WTC11 (cell line): Measurements from ENCODE around the gene NHERF2.

ENCODE experiments used
- CTCF ChIP-seq: fragments of 200-600 bp; IDR thresholded peaks from 2 replicates; pipeline ENCODE4 v1.8.0; 2022; ENCODE audit warnings: antibody characterized with exemption
- ELF4 ChIP-seq: sonication (generic); formaldehyde crosslinking; IDR thresholded peaks from 2 replicates; pipeline ENCODE4 v1.8.1; 2022; ENCODE audit warnings: low read depth, mild to moderate bottlenecking, moderate library complexity, missing genetic modification reagents
- HMGXB4 ChIP-seq: sonication (generic); formaldehyde crosslinking; IDR thresholded peaks from 2 replicates; pipeline ENCODE4 v1.8.1; 2023; ENCODE audit warnings: mild to moderate bottlenecking, moderate library complexity, missing genetic modification reagents
- RELA ChIP-seq: sonication (generic); formaldehyde crosslinking; IDR thresholded peaks from 2 replicates; pipeline ENCODE4 v1.8.1; 2022; ENCODE audit warnings: missing genetic modification reagents, mild to moderate bottlenecking, borderline replicate concordance
- SP1 ChIP-seq: sonication (generic); formaldehyde crosslinking; conservative IDR thresholded peaks from 2 replicates; pipeline ENCODE4 v1.8.1; 2022; ENCODE audit warnings: missing genetic modification reagents
- ZBTB43 ChIP-seq: sonication (generic); formaldehyde crosslinking; IDR thresholded peaks from 2 replicates; pipeline ENCODE4 v1.8.1; 2023; ENCODE audit warnings: mild to moderate bottlenecking, missing genetic modification reagents
- TF ChIP-seq, protein P1 (sequence below): sonication (generic); formaldehyde crosslinking; IDR thresholded peaks from 2 replicates; pipeline ENCODE4 v1.8.1; 2023; ENCODE audit warnings: mild to moderate bottlenecking, missing genetic modification reagents, moderate library complexity
- TF ChIP-seq, protein P2 (sequence below): sonication (generic); formaldehyde crosslinking; IDR thresholded peaks from 2 replicates; pipeline ENCODE4 v1.8.0; 2022; ENCODE audit warnings: mild to moderate bottlenecking, missing genetic modification reagents

DNA sequence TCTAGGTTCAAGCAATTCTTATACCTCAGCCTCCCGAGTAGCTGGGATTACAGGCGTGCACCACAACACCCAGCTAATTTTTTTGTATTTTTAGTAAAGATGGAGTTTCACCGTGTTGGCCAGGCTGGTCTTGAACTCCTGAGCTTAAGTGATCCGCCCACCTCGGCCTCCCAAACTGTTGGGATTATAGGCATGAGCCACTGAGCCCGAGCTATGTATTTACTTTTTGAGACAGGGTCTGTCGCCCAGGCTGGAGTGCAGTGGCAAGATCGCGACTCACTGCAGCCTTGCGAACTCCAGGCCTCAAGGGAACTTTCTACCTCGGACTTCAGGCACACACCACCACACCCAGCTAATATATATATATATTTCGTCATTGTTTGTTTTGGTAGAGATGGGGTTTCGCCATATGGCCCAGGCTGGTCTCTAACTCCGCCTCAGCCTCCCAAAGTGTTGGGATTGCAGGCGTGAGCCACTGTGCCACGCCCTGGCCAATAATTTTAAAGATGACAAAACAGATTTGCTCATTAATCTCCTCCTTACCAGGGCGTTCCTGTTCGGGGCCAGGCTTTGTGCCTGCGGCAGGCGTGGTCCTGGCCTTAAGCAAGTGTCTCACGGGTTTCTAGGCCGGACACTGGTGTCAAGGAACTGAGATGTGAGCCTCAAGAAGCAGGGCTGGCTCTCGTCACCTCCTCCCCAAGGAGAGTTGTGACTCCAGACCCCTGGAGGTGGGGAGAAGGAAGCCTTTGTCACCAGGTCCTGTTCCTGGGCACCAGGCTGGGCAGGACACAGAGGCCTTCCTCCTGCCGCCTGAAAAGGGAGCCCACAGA lies 11.4 kb upstream of the NHERF2 start:
- TF ChIP-seq, protein P1, sequence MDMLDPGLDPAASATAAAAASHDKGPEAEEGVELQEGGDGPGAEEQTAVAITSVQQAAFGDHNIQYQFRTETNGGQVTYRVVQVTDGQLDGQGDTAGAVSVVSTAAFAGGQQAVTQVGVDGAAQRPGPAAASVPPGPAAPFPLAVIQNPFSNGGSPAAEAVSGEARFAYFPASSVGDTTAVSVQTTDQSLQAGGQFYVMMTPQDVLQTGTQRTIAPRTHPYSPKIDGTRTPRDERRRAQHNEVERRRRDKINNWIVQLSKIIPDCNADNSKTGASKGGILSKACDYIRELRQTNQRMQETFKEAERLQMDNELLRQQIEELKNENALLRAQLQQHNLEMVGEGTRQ (CRISPR knock-in tag), result no peak
- TF ChIP-seq CTCF, result no peak
- no peak for TF ChIP-seq SP1
- no peak for TF ChIP-seq HMGXB4 (CRISPR knock-in tag)
- no peak for TF ChIP-seq ZBTB43 (CRISPR knock-in tag)
- TF ChIP-seq ELF4, result no peak
- TF ChIP-seq, protein P2, sequence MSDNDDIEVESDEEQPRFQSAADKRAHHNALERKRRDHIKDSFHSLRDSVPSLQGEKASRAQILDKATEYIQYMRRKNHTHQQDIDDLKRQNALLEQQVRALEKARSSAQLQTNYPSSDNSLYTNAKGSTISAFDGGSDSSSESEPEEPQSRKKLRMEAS, result no peak
- no peak for TF ChIP-seq RELA (CRISPR knock-in tag)
